ENCODE results near the gene CST6. TPM values are rescaled to one million over a fixed set of nuclear protein-coding genes. Genes with fewer than 3 reads are reported as not detected.

The CST6 gene
- 0.54 TPM for polyA plus RNA-seq (2013, experiment 1 of 2; ENCODE audit: insufficient read length)
- polyA plus RNA-seq (2013, experiment 2 of 2; ENCODE audit: insufficient read length), result 0.32 TPM

GRCh38 chr11:66011785-66012303 lies at the start of gene CST6:
Gene CST6 (plus strand): TSS chr11:66012008. CDS start chr11:66012045, 37 bp downstream.
- no peak for DNase-seq

GRCh38 chr11:65962141-65962564 lies 49.7 kb upstream of the CST6 start:
- DNase-seq, result no peak

GRCh38 chr11:65964906-65965305 lies 46.9 kb upstream of the CST6 start:
- DNase-seq, result no peak

GRCh38 chr11:65965986-65966762 lies 45.6 kb upstream of the CST6 start:
- DNase-seq, result no peak

- DNase-seq, result no peak
These were observed 44.4 kb upstream of the CST6 start for GRCh38 chr11:65967329-65967934.

GRCh38 chr11:65968600-65969482 lies 43.0 kb upstream of the CST6 start:
- no peak for DNase-seq

GRCh38 chr11:65972116-65972515 lies 39.7 kb upstream of the CST6 start:
- no peak for DNase-seq

GRCh38 chr11:65973439-65974110 lies 38.2 kb upstream of the CST6 start:
- peak; percentile 9 for DNase-seq

GRCh38 chr11:65975771-65976170 lies 36.0 kb upstream of the CST6 start:
- DNase-seq, result no peak

GRCh38 chr11:65976216-65977176 lies 35.3 kb upstream of the CST6 start:
- no peak for DNase-seq

GRCh38 chr11:65977621-65978390 lies 34.0 kb upstream of the CST6 start:
- no peak for DNase-seq

GRCh38 chr11:65978391-65979238 lies 33.2 kb upstream of the CST6 start:
- no peak for DNase-seq

GRCh38 chr11:65979261-65979759 lies 32.5 kb upstream of the CST6 start:
- DNase-seq, result no peak

GRCh38 chr11:65981101-65981740 lies 30.6 kb upstream of the CST6 start:
- no peak for DNase-seq

- DNase-seq, result no peak
These were observed 29.6 kb upstream of the CST6 start for GRCh38 chr11:65981972-65982823.

- DNase-seq, result no peak
These were observed 28.8 kb upstream of the CST6 start for GRCh38 chr11:65982824-65983588.

- no peak for DNase-seq
These were observed 28.2 kb upstream of the CST6 start for GRCh38 chr11:65983589-65983987.

Measured in fibroblast of skin of scalp (primary cell).